Measurements from ENCODE around the gene ACSS1. TPM values are rescaled to one million over a fixed set of nuclear protein-coding genes. Genes with fewer than 3 reads are reported as not detected.

ACSS1 gene
- polyA plus RNA-seq, 4 donors, result 27.9 to 106 (median 55.4) TPM

DNA sequence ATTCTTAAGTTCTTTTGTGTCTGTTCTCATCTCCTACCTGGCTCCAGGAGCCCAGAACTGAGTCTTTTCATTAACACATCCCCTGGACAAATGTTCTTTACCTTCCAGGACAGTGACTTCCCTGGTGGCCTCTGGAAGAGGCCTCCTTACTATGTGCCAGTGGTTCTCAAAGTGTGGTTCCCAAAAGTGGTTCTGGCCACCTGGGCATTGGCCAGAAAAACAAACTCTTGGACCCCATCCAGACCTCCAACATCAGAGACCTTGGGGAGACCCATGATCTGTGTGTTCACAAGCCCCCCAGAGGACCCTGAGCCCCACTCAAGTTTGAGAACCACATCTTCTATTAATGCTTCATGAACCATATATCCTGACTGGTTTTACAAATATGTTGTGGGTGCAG is 31.2 kb upstream of the ACSS1 start:
- FAIRE-seq (no peak), DNase-seq (no peak)
- no peaks in the 10 kb centered on the region for H3K4me1 ChIP-seq (ENCODE audit: control insufficient read depth in 3 of 3, insufficient read depth in 2 of 3, low read depth in 1 of 3, low read length in 2 of 3)

GRCh38 chr20:25088267-25088666 is 30.3 kb upstream of the ACSS1 start:
- Histone ChIP-seq H3K4me3 (ENCODE audit: low read depth in 1 of 3, low read length in 3 of 3) (no peak overlapping the region), H3K27me3 (ENCODE audit: control insufficient read depth in 3 of 3, insufficient read depth in 3 of 3, low read length in 3 of 3) (peaks cover 5 to 48% (median 26%) of the 10 kb centered on the region in 3 donors), H3K27ac (ENCODE audit: low read depth in 1 of 3, low read length in 2 of 3) (no peak overlapping the region), H3K36me3 (ENCODE audit: control insufficient read depth in 3 of 3, insufficient read depth in 2 of 3, low read depth in 1 of 3, low read length in 3 of 3) (no peaks in the 10 kb centered on the region), H3K9me3 (ENCODE audit: control insufficient read depth in 2 of 2, insufficient read depth in 1 of 2, low read depth in 1 of 2, low read length in 1 of 2) (no peaks in the 10 kb centered on the region), H3K4me1 (ENCODE audit: control insufficient read depth in 3 of 3, insufficient read depth in 2 of 3, low read depth in 1 of 3, low read length in 2 of 3) (no peaks in the 10 kb centered on the region)
- DNase-seq (no peak), FAIRE-seq (no peak)
- 72 to 77% (median 74%) methylated on average over 6 of the region's 6 CpGs for WGBS, 3 donors

More for the DNA sequence above, 31.2 kb upstream of the ACSS1 start:
- Histone ChIP-seq H3K36me3 (ENCODE audit: control insufficient read depth in 3 of 3, insufficient read depth in 2 of 3, low read depth in 1 of 3, low read length in 3 of 3) (no peaks in the 10 kb centered on the region), H3K27me3 (ENCODE audit: control insufficient read depth in 3 of 3, insufficient read depth in 3 of 3, low read length in 3 of 3) (peaks cover 5 to 40% (median 18%) of the 10 kb centered on the region in 3 donors), H3K9me3 (ENCODE audit: control insufficient read depth in 2 of 2, insufficient read depth in 1 of 2, low read depth in 1 of 2, low read length in 1 of 2) (no peaks in the 10 kb centered on the region), H3K27ac (ENCODE audit: low read depth in 1 of 3, low read length in 2 of 3) (no peak overlapping the region), H3K4me3 (ENCODE audit: low read depth in 1 of 3, low read length in 3 of 3) (no peak overlapping the region)

- Histone ChIP-seq H3K36me3 (ENCODE audit: control insufficient read depth in 3 of 3, insufficient read depth in 2 of 3, low read depth in 1 of 3, low read length in 3 of 3) (no peaks in the 10 kb centered on the region), H3K27me3 (ENCODE audit: control insufficient read depth in 3 of 3, insufficient read depth in 3 of 3, low read length in 3 of 3) (peaks cover 9 to 57% (median 30%) of the 10 kb centered on the region in 3 donors), H3K9me3 (ENCODE audit: control insufficient read depth in 2 of 2, insufficient read depth in 1 of 2, low read depth in 1 of 2, low read length in 1 of 2) (no peaks in the 10 kb centered on the region), H3K27ac (ENCODE audit: low read depth in 1 of 3, low read length in 2 of 3) (no peak overlapping the region), H3K4me3 (ENCODE audit: low read depth in 1 of 3, low read length in 3 of 3) (no peak overlapping the region), H3K4me1 (ENCODE audit: control insufficient read depth in 3 of 3, insufficient read depth in 2 of 3, low read depth in 1 of 3, low read length in 2 of 3) (no peaks in the 10 kb centered on the region)
- 79 to 83% (median 80%) methylated on average over 4 of the region's 4 CpGs for WGBS, 3 donors
- FAIRE-seq (no peak), DNase-seq (no peak)
Measured at GRCh38 chr20:25087186-25087929, 29.4 kb upstream of the ACSS1 start.

GRCh38 chr20:25085756-25086495 is 28.0 kb upstream of the ACSS1 start:
- no peak for DNase-seq
- H3K4me3 ChIP-seq (ENCODE audit: low read depth in 1 of 3, low read length in 3 of 3), result no peak overlapping the region
- WGBS, 3 donors, result 50 to 68% (median 63%) methylated on average over 10 of the region's 10 CpGs
- no peak for FAIRE-seq
- H3K36me3 ChIP-seq (ENCODE audit: control insufficient read depth in 3 of 3, insufficient read depth in 2 of 3, low read depth in 1 of 3, low read length in 3 of 3), result no peaks in the 10 kb centered on the region
- no peak overlapping the region for H3K27ac ChIP-seq (ENCODE audit: low read depth in 1 of 3, low read length in 2 of 3)
- peaks cover 22 to 64% (median 39%) of the 10 kb centered on the region in 3 donors for H3K27me3 ChIP-seq (ENCODE audit: control insufficient read depth in 3 of 3, insufficient read depth in 3 of 3, low read length in 3 of 3)
- no peaks in the 10 kb centered on the region for H3K9me3 ChIP-seq (ENCODE audit: control insufficient read depth in 2 of 2, insufficient read depth in 1 of 2, low read depth in 1 of 2, low read length in 1 of 2)
- no peaks in the 10 kb centered on the region for H3K4me1 ChIP-seq (ENCODE audit: control insufficient read depth in 3 of 3, insufficient read depth in 2 of 3, low read depth in 1 of 3, low read length in 2 of 3)

- H3K9me3 ChIP-seq (ENCODE audit: control insufficient read depth in 2 of 2, insufficient read depth in 1 of 2, low read depth in 1 of 2, low read length in 1 of 2), result no peaks in the 10 kb centered on the region
- no peak overlapping the region for H3K27ac ChIP-seq (ENCODE audit: low read depth in 1 of 3, low read length in 2 of 3)
- no peaks in the 10 kb centered on the region for H3K36me3 ChIP-seq (ENCODE audit: control insufficient read depth in 3 of 3, insufficient read depth in 2 of 3, low read depth in 1 of 3, low read length in 3 of 3)
- WGBS, 3 donors, result 7 to 12% (median 8%) methylated on average over 36 of the region's 36 CpGs
- peaks cover 23 to 71% (median 42%) of the 10 kb centered on the region in 3 donors for H3K27me3 ChIP-seq (ENCODE audit: control insufficient read depth in 3 of 3, insufficient read depth in 3 of 3, low read length in 3 of 3)
- DNase-seq (no peak), FAIRE-seq (no peak)
- H3K4me3 ChIP-seq (ENCODE audit: low read depth in 1 of 3, low read length in 3 of 3), result no peak overlapping the region
- H3K4me1 ChIP-seq (ENCODE audit: control insufficient read depth in 3 of 3, insufficient read depth in 2 of 3, low read depth in 1 of 3, low read length in 2 of 3), result no peaks in the 10 kb centered on the region
Measured at GRCh38 chr20:25084626-25085187, 26.8 kb upstream of the ACSS1 start.

DNA sequence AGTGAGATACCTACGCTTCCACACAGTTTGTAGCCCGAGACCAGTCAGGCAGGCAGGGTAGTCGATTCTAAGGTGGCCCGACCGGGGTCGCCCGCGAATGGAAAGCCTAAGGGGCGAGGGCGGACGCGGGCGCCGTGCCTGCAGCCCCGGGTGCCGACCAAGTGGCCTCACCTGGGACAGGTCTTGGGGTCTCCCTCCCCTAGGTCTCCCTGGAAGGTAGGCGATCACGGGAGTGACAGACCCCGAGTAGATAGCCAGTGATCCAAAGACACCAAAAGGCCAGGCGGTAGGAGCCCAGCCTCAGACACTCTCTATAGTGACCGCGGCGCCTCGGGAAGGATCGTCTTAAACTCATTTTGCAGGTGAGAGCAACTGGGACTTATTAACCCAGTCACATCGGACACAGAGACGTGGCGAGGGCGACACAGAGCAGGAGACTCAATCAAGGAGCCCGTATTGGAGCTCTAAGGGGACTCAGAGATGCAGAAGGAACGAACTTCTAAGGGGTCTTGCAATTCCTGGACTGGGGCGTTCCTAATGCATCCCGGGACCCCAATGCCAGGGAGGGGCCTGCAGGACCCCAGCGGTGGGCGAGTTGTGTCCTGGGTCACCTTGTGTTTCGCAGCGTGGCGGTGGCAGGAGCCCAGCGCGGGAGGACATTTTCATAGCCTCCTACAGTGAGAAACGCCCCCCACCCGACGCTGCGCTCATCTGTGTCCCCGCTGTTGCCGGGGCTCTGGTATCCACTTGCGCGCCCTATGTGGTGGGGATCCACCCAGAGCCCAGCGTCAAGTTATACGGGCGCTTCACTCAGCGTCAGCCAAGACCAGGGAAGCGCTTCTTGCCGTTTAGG is 26.1 kb upstream of the ACSS1 start:
- H3K27me3 ChIP-seq (ENCODE audit: control insufficient read depth in 3 of 3, insufficient read depth in 3 of 3, low read length in 3 of 3), result peaks cover 23 to 77% (median 43%) of the 10 kb centered on the region in 3 donors
- peak in 1 of 2 donors; percentile 36 for DNase-seq
- no peak overlapping the region for H3K4me3 ChIP-seq (ENCODE audit: low read depth in 1 of 3, low read length in 3 of 3)
- H3K4me1 ChIP-seq (ENCODE audit: control insufficient read depth in 3 of 3, insufficient read depth in 2 of 3, low read depth in 1 of 3, low read length in 2 of 3), result no peaks in the 10 kb centered on the region
- WGBS, 3 donors, result 8 to 16% (median 15%) methylated on average over 54 of the region's 54 CpGs
- no peak for FAIRE-seq
- H3K27ac ChIP-seq (ENCODE audit: low read depth in 1 of 3, low read length in 2 of 3), result no peak overlapping the region
- no peaks in the 10 kb centered on the region for H3K9me3 ChIP-seq (ENCODE audit: control insufficient read depth in 2 of 2, insufficient read depth in 1 of 2, low read depth in 1 of 2, low read length in 1 of 2)
- H3K36me3 ChIP-seq (ENCODE audit: control insufficient read depth in 3 of 3, insufficient read depth in 2 of 3, low read depth in 1 of 3, low read length in 3 of 3), result no peaks in the 10 kb centered on the region

- Histone ChIP-seq H3K27me3 (ENCODE audit: control insufficient read depth in 3 of 3, insufficient read depth in 3 of 3, low read length in 3 of 3) (peaks cover 23 to 76% (median 41%) of the 10 kb centered on the region in 3 donors), H3K4me3 (ENCODE audit: low read depth in 1 of 3, low read length in 3 of 3) (no peak overlapping the region), H3K4me1 (ENCODE audit: control insufficient read depth in 3 of 3, insufficient read depth in 2 of 3, low read depth in 1 of 3, low read length in 2 of 3) (no peaks in the 10 kb centered on the region), H3K36me3 (ENCODE audit: control insufficient read depth in 3 of 3, insufficient read depth in 2 of 3, low read depth in 1 of 3, low read length in 3 of 3) (no peaks in the 10 kb centered on the region), H3K27ac (ENCODE audit: low read depth in 1 of 3, low read length in 2 of 3) (no peak overlapping the region), H3K9me3 (ENCODE audit: control insufficient read depth in 2 of 2, insufficient read depth in 1 of 2, low read depth in 1 of 2, low read length in 1 of 2) (no peaks in the 10 kb centered on the region)
- DNase-seq, result no peak
- FAIRE-seq, result no peak
- 7 to 15% (median 9%) methylated on average over 44 of the region's 44 CpGs for WGBS, 3 donors
Measured at GRCh38 chr20:25083141-25083772, 25.3 kb upstream of the ACSS1 start.

Data from small intestine (tissue), 7 donors.